RPMI8226 (cell line): ENCODE results near the gene OPTN.
"Not testable (repeated sequence)": the region's sequence is repeated elsewhere in the genome, so short reads cannot be mapped to it uniquely, and the experiment has no call there.

Experiments
- DNase-seq: peaks from one replicate; pipeline ENCODE4 v3.0.0-alpha.2; 2015

Gene OPTN

DNA sequence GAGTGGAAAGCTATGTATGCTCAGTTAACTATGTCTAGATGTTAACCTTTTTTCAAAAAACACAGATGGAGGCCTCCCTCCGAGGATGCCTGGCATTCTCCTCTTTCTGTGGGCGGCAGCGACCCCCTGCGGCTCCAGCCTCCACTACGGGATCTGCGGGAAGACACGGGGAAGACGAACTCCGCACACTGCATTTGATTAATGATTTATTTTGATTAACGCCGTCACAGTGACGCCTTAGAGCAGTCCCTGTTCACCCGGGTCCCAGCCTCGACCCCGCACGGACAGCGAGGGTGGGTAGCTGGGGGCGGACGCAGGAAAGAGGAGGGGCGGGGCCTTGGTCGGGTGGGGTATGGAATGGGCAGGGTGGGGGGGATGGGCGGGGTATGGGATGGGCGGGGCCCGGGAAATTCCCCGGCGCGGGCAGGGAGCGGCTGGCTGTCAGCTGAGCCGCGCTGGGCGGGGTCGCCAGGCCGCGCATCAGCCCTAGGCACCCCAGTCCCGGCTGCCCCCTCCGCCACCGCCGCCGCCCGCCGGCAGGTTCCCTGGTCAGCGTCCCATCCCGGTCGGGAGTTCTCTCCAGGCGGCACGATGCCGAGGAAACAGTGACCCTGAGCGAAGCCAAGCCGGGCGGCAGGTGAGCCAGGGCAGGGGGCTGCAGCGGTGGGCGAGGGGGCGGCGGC, at the start of gene OPTN:
Gene OPTN, plus strand, starts transcription at position 498 of the 683 bp plus-strand sequence. CDS start 8,960 bp downstream, outside the sequence.
- peak; percentile 79 for DNase-seq

DNA sequence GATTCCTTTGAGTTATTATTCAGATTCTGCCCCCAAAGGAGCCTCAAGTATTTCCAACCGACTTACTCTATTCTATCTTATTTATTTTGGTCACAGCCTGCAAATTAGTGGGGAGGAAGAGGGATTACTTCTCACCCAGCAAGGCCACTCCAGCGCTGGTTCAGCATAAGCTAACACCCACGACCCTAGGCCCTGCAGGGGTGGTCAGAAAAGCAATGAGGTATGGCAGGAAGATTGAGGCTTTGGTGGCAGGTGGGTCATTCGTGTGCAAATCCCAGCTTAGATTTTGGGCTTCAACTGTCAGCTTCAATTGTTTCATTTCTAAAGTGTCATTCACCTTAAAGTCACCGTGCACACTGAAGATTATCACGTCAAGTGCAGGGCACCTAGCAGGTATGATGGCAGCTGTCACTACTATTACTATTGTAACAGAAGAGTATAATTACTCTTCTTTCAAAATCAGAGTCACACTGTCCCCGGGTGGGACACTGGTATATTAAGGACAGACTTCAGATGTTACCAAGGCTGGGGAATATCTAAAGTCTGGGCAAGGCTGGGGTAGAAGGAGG, 48.8 kb upstream of the OPTN start:
- no peak for DNase-seq

DNA sequence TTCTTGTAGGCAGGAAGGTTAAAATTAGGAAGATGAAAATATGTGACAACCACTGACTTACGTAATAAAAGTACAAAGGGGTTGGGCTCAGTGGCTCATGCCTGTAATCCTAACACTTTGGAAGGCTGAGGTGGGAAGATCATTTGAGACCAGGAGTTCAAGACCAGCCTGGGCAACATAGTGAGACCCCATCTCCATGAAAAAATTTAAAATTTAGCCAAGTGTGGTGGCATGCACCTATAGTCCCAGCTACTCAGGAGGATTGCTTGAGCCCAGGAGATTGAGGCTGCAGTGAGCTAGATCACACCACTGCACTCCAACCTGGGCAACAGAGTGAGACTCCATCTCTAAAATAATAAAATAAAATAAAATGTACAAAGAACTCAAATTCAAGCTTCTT, 46.8 kb upstream of the OPTN start:
- DNase-seq: not testable (repeated sequence)

DNA sequence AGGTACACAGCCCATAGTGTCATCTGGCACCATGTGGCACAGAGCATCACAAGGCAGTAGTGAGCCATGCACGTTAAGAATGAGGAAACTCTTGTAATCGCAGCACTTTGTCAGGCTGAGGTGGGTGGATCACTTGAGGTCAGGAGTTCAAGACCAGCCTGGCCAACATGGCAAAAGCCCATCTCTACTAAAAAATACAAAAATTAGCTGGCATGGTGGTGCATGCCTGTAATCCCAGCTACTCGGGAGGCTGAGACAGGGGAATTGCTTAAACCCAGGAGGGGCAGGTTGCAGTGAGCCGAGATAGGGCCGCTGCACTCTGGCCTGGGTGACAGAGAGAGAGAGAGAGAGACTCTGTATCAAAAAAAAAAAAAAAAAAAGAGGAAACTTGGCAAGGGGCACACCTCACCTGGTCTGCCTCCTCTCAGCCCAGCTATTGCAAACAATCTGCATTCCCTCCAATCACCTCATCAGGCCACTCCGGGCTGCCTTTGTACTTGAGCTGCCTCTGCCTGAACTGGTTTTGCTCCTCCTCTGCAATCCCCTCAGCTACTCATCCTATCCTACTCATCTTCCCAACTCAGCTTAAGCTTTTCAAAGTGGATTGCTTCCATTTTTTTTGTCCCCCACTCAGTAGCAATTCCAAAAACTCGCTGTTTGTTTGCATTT, 46.0 kb upstream of the OPTN start:
- DNase-seq: peak; percentile 5

DNA sequence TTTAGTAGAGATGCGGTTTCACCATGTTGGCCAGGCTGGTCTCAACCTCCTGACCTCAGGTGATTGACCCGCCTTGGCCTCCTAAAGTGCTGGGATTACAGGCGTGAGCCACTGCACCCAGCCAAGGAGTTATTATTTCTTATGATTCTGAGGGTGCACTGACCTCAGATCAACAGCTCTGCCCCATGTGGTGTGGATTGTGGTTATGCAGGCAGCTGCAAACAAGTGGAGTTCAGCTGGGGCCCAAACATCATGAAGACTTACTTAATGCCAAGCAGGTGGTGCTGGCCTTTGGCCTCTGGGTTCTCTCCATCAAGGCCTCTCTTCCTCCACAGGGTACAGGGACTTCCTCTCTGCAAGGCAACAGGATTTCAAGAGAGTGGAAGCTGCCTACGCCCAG, 45.1 kb upstream of the OPTN start:
- peak; percentile 7 for DNase-seq

DNA sequence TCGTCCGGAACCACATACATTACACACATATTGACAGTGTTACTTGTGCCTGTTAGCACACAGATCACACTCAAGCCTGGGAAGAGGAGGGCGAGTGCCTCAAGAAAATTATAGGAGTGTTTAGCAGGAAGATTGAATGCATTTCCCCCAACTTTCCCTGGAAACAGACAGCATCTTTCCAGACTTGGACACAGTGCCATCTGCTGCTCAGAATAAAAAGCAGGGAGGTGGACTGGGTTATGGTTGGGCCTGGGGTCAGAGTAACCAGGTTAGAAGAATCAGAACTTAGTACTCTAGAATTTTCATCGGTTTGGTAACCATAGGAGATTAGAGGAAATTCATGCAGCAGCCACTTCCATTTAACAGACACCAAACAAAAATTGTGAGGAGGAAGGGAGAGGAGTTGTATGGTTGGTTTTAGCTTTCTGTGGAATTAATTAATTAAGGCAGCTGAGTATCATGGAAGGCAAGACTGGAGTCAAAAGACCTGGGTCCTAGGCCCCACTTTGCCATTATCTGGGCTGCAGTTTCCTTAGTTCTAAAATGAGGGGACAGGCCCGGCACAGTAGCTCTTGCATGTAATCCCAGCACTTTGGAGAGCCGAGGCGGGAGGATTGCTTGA, 43.4 kb upstream of the OPTN start:
- no peak for DNase-seq

DNA sequence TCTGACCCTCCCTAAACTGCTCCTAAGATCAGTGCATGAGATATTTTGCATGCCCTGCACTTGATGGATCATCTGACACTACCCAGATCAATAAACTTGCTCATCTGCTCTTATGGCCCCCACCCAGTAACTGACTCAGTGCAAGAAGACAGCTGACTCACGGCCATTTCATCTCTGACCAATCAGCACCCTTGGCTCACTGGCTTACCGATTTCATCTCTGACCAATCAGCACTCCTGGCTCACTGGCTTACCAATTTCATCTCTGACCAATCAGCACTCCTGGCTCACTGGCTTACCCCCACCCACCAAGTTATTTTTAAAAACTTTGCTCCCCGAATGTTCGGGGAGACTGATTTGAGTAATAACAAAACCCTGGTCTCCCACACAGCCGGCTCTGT, 37.2 kb upstream of the OPTN start:
- no peak for DNase-seq

DNA sequence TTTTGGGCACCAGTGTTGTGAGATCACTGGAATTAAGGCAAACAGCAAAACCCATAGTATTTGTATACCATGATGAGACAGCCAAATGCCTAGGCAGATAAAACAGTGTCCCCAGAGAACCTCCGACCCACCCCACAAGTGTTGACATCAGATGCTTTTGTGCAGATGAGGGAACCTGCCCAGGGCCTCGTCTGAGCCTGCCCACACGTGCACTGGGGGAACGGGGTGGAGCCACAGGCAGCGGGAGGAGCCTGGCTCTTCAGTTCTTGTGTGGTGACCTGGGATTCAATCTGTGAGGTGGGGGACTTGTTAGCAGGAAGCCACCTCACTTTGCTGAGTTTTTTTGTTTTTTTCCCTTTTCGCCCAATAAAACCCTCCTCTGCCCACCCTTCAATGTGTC, 33.4 kb upstream of the OPTN start:
- DNase-seq: no peak

DNA sequence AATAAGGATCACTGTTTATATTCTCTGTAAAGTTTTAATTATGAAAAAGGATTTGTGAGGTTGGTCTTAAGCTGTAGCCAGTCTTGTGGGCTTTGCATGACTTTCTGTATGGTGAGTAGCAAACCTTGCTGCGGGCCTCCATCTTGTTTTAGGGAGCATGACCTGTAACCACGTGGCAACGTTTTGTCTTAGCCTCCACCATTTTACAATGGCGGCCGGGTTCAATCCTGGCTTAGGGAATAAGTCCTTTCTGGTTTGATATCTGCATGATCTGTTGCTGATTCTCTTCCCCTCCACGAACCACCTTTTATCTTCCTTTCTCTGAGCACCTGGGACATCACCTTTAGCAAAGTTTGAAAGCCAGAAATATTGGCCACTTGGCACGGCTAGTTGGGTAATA, 32.5 kb upstream of the OPTN start:
- DNase-seq: no peak

DNA sequence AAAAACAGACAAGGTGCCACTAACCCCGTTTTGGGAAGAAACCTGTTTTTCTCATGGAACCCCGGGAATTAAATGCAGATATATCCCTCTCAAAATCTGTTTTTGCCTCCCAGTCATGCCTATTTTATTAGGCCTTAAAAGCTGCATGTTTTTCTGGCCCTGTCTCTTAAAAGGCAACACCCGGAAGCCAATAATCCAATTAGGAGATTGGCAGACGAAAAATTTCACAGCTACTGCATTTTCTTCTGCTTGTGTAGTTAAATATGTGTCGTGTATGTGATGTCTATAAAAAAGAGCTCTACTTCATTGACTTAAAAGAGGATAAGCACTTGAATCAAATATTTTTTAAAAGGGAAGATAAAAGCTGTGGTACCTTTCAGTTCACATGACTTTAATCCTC, 31.9 kb upstream of the OPTN start:
- no peak for DNase-seq

DNA sequence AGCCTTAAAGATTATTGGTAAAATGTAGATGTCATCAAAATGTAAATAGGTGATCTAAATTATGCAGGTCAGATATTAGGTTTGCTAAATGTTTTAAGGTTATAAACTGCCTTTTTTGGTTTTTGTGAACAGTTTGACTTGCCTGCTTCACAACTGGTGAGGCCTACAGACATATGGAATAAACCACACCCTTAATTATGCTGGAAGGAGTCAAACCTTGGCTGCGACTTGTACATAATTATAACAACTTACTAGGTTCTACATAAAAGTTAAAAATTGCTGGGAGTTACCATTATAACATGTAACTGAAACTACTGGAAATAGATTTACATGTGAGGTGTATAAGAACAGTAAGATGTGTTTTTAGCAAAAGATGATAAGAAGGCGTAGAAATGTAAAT, 31.5 kb upstream of the OPTN start:
- DNase-seq: no peak

DNA sequence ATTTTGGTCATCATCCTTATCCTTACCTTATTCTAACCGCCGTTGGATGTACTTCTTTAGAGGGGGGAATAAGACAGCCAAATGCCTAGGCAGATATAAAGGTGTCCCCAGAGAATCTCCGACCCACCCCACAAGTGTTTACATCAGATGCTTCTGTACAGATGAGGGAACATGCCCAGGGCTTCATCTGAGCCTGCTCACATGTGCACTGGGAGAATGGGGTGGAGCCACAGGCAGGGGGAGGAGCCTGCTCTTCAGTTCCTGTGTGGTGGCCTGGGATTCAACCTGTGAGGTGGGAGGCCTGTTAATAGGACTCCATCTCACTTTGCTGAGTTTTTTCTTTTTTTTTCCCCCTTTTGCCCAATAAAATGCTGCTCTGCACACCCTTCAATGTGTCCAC, 27.6 kb upstream of the OPTN start:
- no peak for DNase-seq

DNA sequence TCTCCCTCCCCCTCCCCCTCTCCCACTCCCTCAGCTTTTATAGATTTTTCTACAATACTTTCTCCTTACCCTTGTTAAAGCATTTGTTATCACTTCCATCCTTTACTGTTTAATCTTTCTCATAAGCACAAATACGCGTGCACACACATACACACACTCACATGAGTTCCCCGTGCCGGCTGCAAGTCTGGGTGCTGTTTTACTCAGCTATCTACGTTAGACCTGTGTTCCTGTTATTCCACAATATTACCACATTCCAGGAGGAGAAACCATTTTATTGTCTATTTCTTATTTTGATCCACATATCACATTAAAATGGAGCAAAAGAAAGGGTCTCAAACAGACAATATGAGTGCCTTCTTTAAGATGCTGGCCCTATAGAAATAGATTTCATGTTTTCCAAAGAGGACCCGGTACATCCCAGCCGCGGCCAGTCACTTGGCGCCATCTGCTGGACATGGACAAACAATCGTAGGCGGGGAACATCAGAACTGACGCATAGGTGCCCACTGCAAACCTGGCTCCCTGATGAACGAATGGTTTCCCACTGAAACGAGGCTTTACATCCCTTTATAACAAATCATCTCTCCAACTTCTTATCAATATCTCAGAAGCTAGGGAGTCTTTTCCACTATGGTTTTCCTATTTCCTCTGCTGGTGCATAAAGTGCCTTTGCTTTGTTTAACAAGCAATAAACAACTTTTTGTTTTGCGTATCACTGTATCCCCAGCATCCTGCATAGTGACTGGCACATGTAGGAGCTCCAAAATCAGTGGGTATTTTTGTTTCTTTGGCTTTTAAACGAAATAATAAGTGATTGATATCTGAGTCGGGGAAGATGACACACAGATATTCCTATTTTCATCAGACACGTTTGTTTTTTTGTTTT, 25.2 kb upstream of the OPTN start:
- DNase-seq: peak; percentile 69

DNA sequence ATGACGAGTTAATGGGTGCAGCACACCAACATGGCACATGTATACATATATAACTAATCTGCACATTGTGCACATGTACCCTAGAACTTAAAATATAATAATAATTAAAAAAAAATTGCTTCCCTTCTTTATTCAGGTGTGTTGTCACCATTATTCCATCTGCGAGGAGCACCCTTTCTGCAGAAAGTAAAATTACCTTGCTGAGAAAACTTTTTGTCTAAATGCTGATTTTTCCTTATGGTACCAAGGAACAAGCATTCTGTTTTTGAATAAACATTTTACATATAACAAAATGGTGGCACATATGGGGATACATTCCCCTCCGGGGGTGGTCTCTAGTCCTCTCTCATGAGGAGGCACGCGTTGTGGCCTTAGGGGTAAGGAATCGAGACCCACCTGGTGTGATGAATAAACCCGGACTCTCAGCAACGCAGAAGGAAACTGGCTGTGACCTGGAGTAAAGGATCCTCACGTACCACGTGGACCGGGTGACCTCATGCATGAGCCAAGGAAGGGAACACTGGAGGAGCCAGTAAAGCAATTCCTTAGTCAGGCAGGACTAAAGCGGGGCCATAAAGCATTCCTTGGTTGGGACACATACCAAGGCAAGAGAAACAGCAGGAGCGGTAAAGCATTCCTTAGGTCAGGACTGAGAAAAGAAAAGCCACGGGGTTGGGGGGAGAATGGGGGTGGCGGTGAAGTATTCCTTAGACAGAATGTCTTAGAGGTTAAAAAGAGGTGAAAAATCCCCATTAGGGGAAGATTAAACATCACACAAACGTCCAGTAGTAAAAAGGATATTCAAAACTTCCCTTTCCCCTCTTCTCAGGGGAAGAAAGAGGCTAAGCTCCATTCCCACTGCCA, 20.8 kb upstream of the OPTN start:
- DNase-seq: no peak

DNA sequence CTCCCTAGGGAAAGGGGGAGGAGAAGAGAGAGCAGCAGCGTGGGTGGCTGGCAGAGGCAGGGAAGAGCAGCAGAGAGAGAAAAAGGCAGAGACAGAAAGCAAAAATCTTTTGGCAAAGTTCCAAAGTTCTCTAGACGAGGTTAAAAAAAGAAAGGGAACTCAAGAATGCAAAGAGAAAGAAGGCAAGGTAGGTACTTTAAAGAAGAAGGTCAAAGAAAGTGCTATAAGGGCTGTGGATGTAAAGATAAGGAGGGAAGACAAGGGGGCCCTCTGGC, 20.2 kb upstream of the OPTN start:
- DNase-seq: no peak

DNA sequence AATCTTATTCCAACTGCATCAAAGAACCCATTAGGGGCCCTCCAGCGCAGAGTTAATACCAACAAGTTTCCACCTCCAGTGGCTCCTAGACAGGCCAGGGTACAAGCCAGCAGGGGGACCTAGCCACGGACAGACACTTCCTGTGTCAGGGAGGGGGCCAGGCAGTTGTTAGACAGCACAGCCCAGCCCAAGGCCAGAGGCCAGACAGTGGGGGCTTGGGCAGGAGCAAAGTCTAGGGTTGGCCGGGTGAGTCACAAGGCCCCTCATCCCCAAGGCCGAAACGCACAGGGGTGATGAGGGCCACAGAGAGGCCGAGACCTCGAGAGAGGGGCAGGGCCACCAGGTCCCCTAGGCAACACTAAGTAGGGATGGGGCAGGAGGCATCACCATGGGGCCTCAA, 19.3 kb upstream of the OPTN start:
- DNase-seq: no peak

DNA sequence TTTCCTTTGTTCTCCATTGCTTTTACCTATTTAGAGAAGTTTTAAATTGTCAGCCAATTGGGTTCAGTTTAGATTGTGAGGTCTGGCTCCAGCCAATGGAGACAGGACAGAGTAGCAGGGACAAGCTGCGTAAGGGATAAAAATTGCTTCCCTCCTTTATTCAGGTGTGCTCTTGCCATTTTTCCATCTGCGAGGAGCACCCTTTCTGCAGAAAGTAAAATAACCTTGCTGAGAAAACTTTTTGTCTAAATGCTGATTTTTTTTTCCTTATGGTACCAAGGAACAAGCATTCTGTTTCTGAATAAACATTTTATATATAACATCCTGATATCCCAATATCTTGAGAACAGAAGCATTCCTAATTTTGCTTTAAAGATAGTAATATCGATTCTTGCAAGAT, 16.3 kb upstream of the OPTN start:
- DNase-seq: not testable (repeated sequence)

DNA sequence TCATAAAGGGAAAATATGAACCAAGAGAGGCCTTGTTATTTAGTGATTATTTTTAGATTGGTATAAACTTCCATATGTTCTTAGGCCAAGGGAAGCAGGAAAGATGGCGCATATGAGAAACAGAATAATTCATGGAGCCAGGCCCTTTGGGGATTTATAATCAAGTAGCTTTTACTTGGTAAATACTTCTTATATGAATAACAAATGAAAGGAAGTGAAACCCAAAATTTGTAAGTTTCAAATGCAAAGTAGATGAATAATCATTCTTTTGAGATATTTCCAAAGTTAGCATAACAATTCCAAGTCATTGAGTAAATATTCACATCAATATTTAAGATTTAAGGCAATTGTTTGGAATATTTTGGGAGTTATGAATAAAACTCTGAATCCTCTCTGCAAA, 13.9 kb upstream of the OPTN start:
- DNase-seq: no peak

DNA sequence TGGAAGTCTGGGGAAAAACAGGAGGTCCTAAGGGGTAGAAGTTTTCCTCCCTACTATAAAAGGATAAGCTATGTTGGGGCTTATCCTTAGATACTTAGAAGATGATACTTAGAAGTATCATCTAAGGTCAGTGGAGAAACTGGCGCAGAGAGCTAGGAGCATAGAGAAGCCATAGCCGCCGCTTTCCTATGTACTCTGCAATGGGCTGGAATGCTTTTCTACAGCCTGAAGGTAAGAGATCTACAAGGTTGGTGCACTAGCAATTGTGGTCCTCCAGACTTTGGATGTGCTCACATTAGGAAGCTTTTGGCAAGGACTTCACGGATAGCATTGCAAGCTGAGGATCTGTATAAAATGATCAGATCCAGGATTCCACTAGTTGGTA, 12.4 kb upstream of the OPTN start:
- DNase-seq: no peak

DNA sequence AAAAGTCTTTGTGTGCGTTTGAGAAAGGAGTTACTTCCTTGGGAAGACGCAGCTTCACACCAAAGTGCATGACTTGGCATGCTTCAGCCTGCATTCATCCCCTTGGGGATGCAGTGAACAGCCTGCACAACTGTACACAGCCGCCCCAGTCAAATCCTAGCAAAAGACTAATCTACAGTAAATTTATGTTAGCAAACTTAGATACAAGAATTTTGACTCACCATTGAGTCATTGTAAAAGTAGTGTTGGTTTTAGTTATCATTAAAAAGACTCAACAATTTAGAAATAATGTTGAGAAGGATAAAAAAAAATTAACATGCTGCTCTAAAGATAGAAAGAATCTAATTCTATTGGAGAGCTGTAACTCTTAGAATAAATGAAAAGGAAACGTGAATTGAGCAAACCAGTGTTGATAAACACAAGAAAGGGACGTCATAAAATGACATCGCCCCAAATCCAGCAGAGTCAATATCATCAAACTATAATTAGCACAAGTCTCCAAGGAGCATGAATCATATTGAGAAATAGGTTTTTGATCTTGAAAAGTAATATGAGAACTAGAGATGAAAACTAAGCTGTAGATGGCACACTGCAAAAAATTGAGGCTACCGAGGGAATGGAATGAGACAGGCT, 11.9 kb upstream of the OPTN start:
- no peak for DNase-seq

DNA sequence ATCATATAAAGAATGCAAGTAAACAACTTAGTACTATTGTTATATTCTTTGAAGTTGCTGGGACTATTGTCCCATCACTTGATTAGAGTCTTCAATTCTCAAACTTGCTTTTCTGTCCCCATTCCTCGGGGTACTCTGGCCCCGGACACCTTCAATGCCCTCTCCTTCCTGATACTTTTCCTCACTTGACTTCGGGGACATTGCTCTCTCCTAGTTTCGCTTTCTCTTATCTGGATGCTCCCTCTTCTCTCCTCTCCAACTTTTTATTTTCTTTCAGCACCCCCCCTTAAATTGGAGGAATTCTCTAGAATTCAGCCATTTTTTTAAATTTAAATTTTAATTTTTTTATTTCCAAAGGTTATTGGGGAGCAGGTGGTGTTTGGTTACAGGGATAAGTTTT, 10.6 kb upstream of the OPTN start:
- no peak for DNase-seq

DNA sequence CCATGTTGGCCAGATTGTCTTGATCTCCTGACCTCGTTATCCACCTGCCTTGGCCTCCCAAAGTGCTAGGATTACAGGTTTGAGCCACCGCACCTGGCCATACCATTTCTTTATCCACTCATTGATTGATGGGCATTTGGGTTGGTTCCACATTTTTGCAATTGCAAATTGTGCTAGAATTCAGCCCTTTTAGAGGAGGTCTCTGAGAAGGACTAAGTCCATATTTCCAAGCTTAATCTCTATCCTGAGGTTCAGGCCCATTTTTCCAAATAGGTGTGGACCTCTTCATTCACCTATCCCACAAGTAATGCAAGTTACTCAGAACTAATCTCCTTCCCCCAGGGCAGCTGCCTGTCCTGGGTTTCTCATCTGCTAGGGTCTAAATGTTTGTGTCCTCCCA, 9.7 kb upstream of the OPTN start:
- no peak for DNase-seq
